ENCODE results near the gene STX17.

- TF ChIP-seq POLR2AphosphoS5 (IDR thresholded peaks at IDR 0.05): no peak
- TF ChIP-seq CTCF (IDR thresholded peaks at IDR 0.05): no peak
- no peak for TF ChIP-seq POLR2A (IDR thresholded peaks at IDR 0.05)
Observed at GRCh38 chr9:99868845-99869244, 37.6 kb upstream of the STX17 start.
